GM19324 (cell line): ENCODE results near the gene TMEM63C.

Experiments
- ATAC-seq: cut with Tn5 transposase; IDR thresholded peaks from one replicate; pipeline ENCODE4 v1.9.1; 2021; ENCODE audit warnings: mild to moderate bottlenecking, moderate library complexity; ENCODE audit not compliant: unreplicated experiment, low FRiP score

Gene TMEM63C

GRCh38 chr14:77306416-77306815 is 124.8 kb downstream of the TMEM63C start:
- ATAC-seq, result no peak

- no peak for ATAC-seq
Observed at GRCh38 chr14:77306851-77307496, 125.4 kb downstream of the TMEM63C start.
